Measurements from ENCODE around the gene MAPK8IP2.
A peak's percentile ranks its signal among the peaks of the same experiment; 100 is the strongest.

MAPK8IP2 gene

GRCh38 chr22:50576070-50576469, 24.5 kb upstream of the MAPK8IP2 start:
- DNase-seq: peak; percentile 46

DNA sequence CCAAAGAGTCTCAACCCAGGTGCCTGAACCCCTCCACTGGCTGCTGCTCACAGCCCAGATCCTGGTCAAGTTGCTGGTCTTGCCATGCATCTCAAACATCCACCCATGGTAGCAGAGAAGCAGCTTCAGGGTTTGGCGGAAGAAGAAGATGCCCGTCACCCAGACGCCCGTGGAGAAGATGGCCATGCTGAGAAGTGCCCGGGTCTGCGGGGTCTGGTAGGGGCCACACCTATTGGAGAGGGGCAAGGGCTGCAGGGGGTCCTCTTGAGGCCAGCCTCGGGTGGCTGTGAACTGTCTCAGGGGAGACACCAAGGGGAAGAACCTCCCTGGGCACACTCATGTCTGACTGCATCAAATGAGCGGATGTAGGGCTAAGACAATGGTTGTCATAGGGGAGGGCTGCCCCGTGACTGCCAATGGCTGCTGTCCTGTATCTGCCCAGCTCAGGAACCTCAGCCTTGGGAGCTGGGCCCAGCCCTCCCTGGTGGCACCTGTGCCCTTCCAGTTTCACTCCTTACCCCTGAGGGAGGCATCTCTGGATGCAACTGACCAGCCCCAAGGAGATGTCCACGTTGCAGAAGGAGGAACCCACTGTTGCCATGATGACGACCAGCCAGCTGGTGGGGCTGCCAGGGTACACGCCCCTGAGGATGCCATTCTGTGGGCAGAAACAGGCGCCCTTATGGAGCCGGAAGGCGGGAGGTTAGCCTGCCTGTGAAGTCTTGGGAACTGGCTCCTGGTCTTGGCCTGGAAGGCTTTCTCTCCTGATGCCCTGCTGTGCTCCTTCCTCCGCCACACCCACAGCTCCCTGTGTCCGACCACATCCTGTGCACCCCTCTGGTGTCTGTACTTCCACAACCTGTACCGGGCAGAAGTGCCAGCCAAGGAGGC, 23.5 kb upstream of the MAPK8IP2 start:
- DNase-seq: no peak

DNA sequence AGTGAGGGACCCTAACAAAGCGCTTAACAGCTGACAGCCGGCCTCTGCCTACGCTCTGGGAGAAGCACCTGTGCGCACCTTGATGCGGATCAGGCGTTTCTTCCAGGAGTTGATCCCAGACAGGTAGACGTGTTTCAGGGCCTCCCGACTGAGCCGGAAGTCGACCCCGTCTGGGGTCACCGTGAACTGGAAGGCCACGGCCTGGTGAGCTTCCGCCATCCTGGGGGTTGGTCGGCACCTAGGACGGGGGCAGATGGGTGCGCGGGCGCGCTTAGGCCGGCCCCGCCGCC, 23.0 kb upstream of the MAPK8IP2 start:
- DNase-seq: no peak

- peak; percentile 48 for DNase-seq
These were observed 22.4 kb upstream of the MAPK8IP2 start, which contains the start of gene CPT1B for GRCh38 chr22:50577987-50578775. Gene CPT1B, minus strand, starts transcription at chr22:50578427. Its CDS starts 512 bp downstream, at chr22:50577915.

- no peak for DNase-seq
These were observed 21.8 kb upstream of the MAPK8IP2 start for GRCh38 chr22:50578776-50579310.

GRCh38 chr22:50579752-50580151, 20.8 kb upstream of the MAPK8IP2 start:
- no peak for DNase-seq

GRCh38 chr22:50581031-50581949, 19.3 kb upstream of the MAPK8IP2 start:
- DNase-seq: no peak

GRCh38 chr22:50581950-50582492, 18.6 kb upstream of the MAPK8IP2 start:
- no peak for DNase-seq

GRCh38 chr22:50582493-50583293, 17.9 kb upstream of the MAPK8IP2 start, which contains the start of gene CHKB:
Gene CHKB, minus strand, starts transcription at chr22:50582849. Its CDS starts 68 bp downstream, at chr22:50582781.
- peak; percentile 98 for DNase-seq

GRCh38 chr22:50583294-50583861, 17.2 kb upstream of the MAPK8IP2 start:
- peak; percentile 6 for DNase-seq

DNA sequence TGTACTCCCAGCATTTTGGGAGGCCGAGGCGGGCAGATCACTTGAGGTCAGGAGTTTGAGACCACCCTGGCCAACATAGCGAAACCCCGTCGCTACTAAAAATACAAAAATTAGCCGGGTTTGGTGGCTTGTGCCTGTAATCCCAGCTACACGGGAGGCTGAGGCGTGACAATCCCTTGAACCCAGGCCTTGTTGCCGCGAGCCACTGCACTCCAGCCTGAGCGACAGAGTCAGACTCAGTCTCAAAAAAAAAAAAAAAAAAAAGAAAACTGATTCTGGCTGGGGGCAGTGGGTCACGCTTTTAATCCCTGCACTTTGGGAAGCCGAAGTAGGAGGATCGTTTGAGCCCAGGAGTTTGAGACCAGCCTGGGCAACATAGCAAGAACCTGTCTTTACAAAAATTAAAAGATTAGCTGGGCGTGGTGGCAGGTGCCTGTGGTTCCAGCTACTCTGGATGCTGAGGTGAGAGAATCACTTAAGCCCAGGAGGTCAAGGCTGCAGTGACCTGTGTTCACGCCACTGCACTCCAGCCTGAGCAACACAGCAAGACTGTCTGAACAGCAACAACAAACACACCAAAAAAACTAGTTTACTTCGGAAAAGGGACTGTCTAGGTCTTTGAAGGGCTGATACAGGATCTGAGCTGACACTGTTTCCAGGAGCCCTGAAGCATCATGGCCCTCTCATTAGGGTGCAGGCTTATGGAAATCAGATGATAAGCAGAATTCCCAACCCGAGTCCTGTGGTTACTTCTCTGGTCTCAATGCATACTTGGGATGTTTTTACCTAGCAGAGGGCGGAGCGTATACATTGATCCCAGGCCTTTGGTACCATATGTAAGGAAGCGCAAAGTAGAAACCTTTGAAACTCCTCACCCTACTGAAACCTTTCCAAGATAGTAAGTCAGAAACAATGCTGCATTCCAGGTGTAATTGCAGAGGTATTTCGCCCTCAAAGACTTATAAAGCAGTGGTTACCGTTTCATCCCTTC, 16.2 kb upstream of the MAPK8IP2 start:
- DNase-seq: no peak

GRCh38 chr22:50585238-50585637, 15.4 kb upstream of the MAPK8IP2 start:
- DNase-seq: no peak

GRCh38 chr22:50585781-50586180, 14.8 kb upstream of the MAPK8IP2 start:
- DNase-seq: no peak

DNA sequence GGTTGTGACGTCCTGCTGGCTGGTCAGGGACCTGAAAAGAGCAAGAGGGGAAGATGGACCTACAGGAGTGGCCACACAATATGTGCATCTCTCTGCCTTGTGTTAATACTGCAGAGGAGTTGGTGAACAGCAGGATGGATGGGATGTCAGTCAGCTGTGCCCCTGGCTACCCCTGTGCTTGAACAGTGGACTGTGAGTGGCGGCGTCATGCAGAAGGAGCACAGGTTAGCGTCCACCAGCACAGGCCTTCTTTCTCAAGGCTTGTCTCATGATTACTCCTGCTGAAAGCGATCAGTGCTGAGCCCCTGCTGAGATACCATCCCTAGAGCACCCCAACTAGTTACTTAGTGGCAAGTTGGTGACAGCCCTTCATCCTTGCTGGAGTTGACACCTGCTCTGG, 14.2 kb upstream of the MAPK8IP2 start:
- no peak for DNase-seq

- no peak for DNase-seq
These were observed 13.2 kb upstream of the MAPK8IP2 start for GRCh38 chr22:50587407-50587806.

DNA sequence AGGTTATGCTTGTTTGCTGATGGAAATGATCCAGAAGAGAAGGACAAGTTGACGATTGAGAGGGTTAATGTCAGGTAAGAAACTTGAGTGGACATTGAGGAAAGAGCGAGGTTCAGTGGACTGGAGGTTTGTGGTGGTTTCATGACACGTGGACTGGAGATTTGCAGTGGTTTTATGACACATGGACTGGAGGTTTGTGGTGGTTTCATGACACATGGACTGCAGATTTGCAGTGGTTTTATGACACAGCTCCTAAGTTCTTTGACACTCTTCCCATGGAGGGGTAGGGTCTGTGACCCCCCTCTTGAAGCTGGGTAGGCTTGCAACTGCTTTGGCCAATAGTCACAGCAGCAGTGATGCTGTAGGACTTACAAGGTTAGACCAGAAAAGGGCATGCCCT, 5.4 kb upstream of the MAPK8IP2 start:
- DNase-seq: no peak

- no peak for DNase-seq
These were observed 3.5 kb upstream of the MAPK8IP2 start for GRCh38 chr22:50597097-50597496.

DNA sequence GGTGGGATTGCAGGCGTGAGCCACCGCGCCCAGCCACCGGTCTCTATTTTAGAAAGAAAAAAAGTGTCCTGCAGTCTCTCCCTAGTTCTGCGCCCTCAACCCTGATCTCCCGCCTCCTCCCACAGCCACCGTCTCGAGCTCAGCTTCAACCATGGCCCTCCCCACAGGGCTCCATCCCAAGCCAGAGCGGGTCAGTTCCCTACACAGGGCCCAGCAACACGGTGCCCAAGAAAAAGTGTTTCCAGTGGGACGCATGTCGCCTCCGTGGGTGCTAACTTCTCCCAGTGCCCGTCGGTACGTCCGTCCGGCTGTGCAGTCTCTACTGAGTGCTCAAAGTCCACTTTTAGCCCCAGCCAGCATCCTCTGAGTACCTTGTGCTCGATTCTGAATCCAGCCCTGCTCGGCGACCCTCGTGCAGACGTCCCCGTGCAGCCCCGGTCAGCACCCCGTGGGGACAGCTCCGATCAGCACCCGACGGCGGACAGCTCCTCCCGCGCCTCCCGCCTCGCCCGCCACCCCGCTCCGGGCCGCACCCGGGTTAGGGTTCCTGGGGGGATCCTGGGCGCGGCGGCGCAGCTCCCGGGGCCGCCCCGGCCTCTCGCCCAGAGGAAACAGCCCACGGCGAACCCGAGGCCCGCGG, 657 bp upstream of the MAPK8IP2 start:
- DNase-seq: peak; percentile 35

- DNase-seq: no peak
These were observed 525 bp downstream of the MAPK8IP2 start for GRCh38 chr22:50600967-50601668.
